Esophagus squamous epithelium (tissue), 5 donors: ENCODE measurements around the gene ABCA3. TPM values are rescaled to one million over a fixed set of nuclear protein-coding genes. Genes with fewer than 3 reads are reported as not detected.

Experiments used
- DNase-seq: peaks from one replicate; lab custom pipeline; 2025; lab: John Stamatoyannopoulos, UW
- H3K27ac ChIP-seq, 4 donors: fragments of 200-600 bp; sonication (generic); one replicate each; pipeline ENCODE4 v1.5.1; 2016 to 2019; ENCODE audit warnings: mild to moderate bottlenecking in 1 of 4
- H3K27me3 ChIP-seq, 4 donors: fragments of 200-600 bp; sonication (generic); 1 replicate in 3 of 4; 2 replicates in 1 of 4; pipeline versions ENCODE4 v1.5.1 to v1.6.0; 2017 to 2021; ENCODE audit warnings: antibody characterized with exemption in 1 of 4
- H3K36me3 ChIP-seq, 3 donors: fragments of 200-600 bp; sonication (generic); one replicate each; pipeline ENCODE4 v1.5.1; 2016 to 2019
- H3K4me1 ChIP-seq, 3 donors: fragments of 200-600 bp; sonication (generic); one replicate each; pipeline ENCODE4 v1.5.1; 2017 to 2019
- H3K4me3 ChIP-seq, 4 donors: fragments of 200-600 bp; sonication (generic); 1 replicate in 3 of 4; 2 replicates in 1 of 4; pipeline ENCODE4 v1.5.1; 2016 to 2019; ENCODE audit warnings: mild to moderate bottlenecking in 2 of 4, moderate library complexity in 1 of 4
- H3K9me3 ChIP-seq, 3 donors: fragments of 200-600 bp; sonication (generic); one replicate each; pipeline ENCODE4 v1.5.1; 2016 to 2019
- CTCF ChIP-seq, 6 experiments: fragments of 450-650 bp in 4 of 6; fragments of 200-600 bp in 2 of 6; sonication (generic) in 2 of 6; IDR thresholded peaks; one replicate each; pipeline ENCODE4 v1.5.1; 2016 to 2019; ENCODE audit warnings: antibody characterized with exemption in 6 of 6, mild to moderate bottlenecking in 4 of 6, moderate library complexity in 4 of 6
- POLR2A ChIP-seq, 4 donors: fragments of 450-650 bp; IDR thresholded peaks; one replicate each; pipeline ENCODE4 v1.6.1; 2017; ENCODE audit warnings: antibody characterized with exemption in 4 of 4, mild to moderate bottlenecking in 4 of 4, moderate library complexity in 3 of 4
- WGBS, 2 donors: methylation state at CpG; one replicate each; pipeline ENCODE4 v1.1.5; 2018; 5-methylcytosine and 5-hydroxymethylcytosine counted together
- intact Hi-C: fragments of 100-400 bp; cut with DNase I; formaldehyde crosslinking; loops from one replicate; pipeline ENCODE4 v1.15.0; 2022
- total RNA-seq, 4 donors: library from RNA; depleted of rRNA; stranded (reverse); fragments of >200 nt; gene quantifications; one replicate each; pipeline ENCODE4 v1.1.0, GENCODE V29; 2016
- donor health status: DM: yes; HTN: yes; CAD: no.

The ABCA3 gene
- total RNA-seq, 4 donors from 2014 or later = 0.70 to 3.2 (median 2.7) TPM

DNA sequence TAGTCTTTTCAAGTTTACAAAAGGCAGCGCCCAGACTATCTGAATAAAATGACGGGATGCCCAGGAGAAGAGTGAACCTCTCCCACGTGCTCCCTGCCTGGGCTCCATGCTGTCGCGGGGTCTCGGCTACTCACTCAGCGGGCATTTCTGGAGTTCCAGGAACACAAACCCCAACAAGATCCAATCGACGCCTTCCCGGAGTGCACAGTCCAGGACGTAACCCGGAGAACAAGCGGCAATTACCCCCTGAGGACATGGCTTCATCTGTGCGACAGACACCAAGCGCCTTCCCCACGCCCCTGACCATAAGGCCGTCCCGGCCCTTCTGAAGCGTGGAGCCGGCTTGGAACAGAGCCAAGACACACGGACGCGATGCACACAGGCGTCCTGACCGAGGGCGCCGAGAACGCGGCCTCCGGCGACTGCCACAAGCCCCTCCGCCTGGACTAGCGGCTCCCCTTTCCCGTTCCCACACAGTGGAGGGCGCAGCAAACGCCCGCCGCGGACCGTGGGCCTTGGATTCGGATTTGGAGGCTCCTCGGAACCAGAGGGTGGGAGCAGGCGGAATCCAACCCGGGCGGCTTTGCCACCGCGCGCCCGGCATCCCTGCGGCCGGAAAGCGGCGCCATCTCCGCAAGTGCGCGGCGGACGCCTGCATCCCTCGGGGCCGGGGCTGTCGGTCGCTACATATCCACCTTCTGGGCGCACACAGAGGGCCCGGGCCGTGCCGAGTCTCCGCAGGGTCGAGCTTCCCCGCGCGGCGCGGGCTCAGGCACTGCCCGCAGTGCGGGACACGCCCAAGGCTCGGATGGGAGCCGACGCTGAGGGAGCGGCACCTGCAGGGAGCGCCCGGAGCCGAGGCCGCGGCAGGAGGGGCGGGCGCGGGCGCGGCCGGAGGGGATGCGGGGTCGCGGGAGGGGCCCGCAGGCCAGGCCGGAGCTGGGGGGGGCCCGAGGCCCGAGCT lies 725 bp downstream of the ABCA3 start:
- TF ChIP-seq POLR2A (IDR thresholded peaks at IDR 0.05) (no peak), CTCF (IDR thresholded peaks at IDR 0.05) (no peak)
- peaks cover 0 to 5% (median 0%) of the 10 kb centered on the region in 3 donors for H3K9me3 ChIP-seq
- 22 to 43% methylated on average over 3 to 25 of the region's 98 CpGs for WGBS, 2 donors
- H3K4me1 ChIP-seq = peaks cover 8 to 27% (median 20%) of the 10 kb centered on the region in 3 donors
- H3K27ac ChIP-seq = peak overlapping the region; percentile 18 to 64 (median 43)
- H3K36me3 ChIP-seq = no peaks in the 10 kb centered on the region
- peaks cover 0 to 24% (median 0%) of the 10 kb centered on the region in 4 donors for H3K27me3 ChIP-seq
- peak overlapping the region; percentile 51 to 90 (median 64) for H3K4me3 ChIP-seq
- intact Hi-C loops = loop anchor here (5.0 to 10.0 kb wide), 2 partner anchors 85 to 157 kb away; partner anchors contain the start of gene CCNF
- DNase-seq = no peak

DNA sequence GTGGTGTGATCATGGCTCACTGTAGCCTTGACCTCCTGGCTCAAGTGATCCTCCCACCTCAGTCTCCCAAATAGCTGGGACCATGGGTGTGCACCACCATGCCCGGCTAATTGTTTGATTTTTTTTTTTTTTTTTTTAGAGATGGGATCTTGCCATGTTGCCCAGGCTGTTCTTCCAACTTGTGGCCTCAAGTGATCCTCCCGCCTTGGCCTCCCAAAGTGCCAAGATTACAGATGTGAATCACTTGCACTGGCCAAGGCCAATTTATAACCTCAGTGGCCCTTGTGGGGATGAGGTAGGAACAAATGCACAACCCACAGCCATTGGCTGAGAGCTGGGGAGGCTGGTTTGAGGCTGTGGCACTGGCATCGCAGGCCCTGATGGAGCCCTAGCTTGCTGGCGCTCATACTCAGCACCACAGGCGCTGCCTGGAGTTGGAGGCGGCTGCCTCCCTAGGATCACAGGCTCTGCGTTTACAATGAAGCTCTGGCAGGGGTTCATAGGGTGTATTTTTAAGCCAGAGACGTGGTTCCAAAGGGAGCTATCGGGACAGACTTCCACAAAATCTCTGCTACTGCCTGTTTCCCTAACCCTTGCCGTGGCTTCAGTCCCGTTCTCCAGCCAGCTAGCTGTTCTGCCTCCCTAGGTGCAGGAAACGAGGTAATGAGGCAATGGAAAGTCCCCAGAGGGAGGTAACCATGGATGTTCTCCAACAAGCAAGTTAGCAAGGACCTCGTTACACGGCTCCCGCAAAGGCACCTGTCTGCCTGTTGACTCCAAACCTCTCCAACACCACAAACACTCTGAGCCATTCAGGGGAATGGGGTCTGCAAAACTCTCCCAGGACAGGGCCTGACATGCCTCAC lies 2.9 kb downstream of the ABCA3 start:
- Histone ChIP-seq H3K27ac (no peak overlapping the region), H3K4me3 (no peak overlapping the region), H3K27me3 (peaks cover 0 to 24% (median 0%) of the 10 kb centered on the region in 4 donors), H3K9me3 (peaks cover 0 to 5% (median 0%) of the 10 kb centered on the region in 3 donors), H3K4me1 (peaks cover 8 to 27% (median 20%) of the 10 kb centered on the region in 3 donors), H3K36me3 (no peaks in the 10 kb centered on the region)
- intact Hi-C loops = no loop called here
- TF ChIP-seq CTCF (IDR thresholded peaks at IDR 0.05) (no peak), POLR2A (IDR thresholded peaks at IDR 0.05) (no peak)
- WGBS, 2 donors = 62 to 77% methylated on average over 7 to 15 of the region's 15 CpGs
- DNase-seq = no peak

- Histone ChIP-seq H3K4me1 (peaks cover 5 to 13% (median 8%) of the 10 kb centered on the region in 3 donors), H3K9me3 (no peaks in the 10 kb centered on the region), H3K27ac (no peak overlapping the region), H3K36me3 (no peaks in the 10 kb centered on the region), H3K4me3 (no peak overlapping the region), H3K27me3 (peaks cover 0 to 15% (median 0%) of the 10 kb centered on the region in 4 donors)
- no peak for DNase-seq
- 79 to 88% methylated on average over 5 to 8 of the region's 8 CpGs for WGBS, 2 donors
- TF ChIP-seq CTCF (IDR thresholded peaks at IDR 0.05) (no peak), POLR2A (IDR thresholded peaks at IDR 0.05) (no peak)
- intact Hi-C loops = no loop called here
These were observed 5.1 kb downstream of the ABCA3 start for GRCh38 chr16:2335286-2335895.

DNA sequence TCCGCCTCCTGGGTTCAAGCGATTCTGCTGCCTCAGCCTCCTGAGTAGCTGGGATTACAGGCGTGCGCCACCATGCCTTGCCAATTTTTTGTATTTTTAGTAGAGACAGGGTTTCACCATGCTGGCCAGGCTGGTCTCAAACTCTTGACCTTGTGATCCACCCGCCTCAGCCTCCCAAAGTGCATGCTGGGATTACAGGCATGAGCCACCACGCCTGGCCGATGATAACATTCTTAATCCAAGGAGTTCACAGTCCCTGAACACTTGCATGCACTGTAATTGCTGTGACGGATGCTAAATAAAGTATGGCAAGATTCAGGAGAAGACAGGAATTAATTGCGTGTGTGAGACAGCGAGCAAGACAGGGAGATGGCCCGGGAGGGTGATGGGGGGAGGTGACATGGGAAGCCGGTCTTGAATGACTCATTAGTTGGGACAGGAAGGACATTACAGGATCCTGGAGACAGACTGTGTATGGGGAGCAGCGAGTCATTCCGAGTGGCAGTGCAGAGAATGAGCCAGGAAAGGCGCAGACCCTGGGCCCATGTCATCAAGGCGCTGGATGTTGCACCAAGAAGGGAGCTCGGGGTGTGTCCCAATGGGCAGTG lies 6.7 kb downstream of the ABCA3 start:
- Histone ChIP-seq H3K27me3 (peaks cover 0 to 9% (median 0%) of the 10 kb centered on the region in 4 donors), H3K27ac (no peak overlapping the region), H3K4me1 (no peaks in the 10 kb centered on the region), H3K9me3 (no peaks in the 10 kb centered on the region), H3K36me3 (no peaks in the 10 kb centered on the region), H3K4me3 (no peak overlapping the region)
- WGBS, 2 donors = 74 to 78% methylated on average over 14 to 15 of the region's 17 CpGs
- TF ChIP-seq POLR2A (IDR thresholded peaks at IDR 0.05) (no peak), CTCF (IDR thresholded peaks at IDR 0.05) (no peak)
- intact Hi-C loops = no loop called here
- no peak for DNase-seq
